Measurements from ENCODE around the gene PTPRN2. TPM values are rescaled to one million over a fixed set of nuclear protein-coding genes. Genes with fewer than 3 reads are reported as not detected.

Gene PTPRN2
- polyA plus RNA-seq, 2 donors: 0.37 to 0.40 TPM

- H3K36me3 ChIP-seq (ENCODE audit: control insufficient read depth in 2 of 2, insufficient read depth in 2 of 2, low read length in 1 of 2): no peaks in the 10 kb centered on the region
- 89 to 90% methylated on average over 28 of the region's 28 CpGs for WGBS, 2 donors
- H3K4me1 ChIP-seq (ENCODE audit: control insufficient read depth in 2 of 2, insufficient read depth in 2 of 2, low read length in 1 of 2): peaks cover 3 to 6% of the 10 kb centered on the region in 2 donors
- peaks cover 0 to 3% of the 10 kb centered on the region in 2 donors for H3K9me3 ChIP-seq (ENCODE audit: control insufficient read depth in 2 of 2, insufficient read depth in 1 of 2, low read depth in 1 of 2, low read length in 1 of 2)
- H3K4me3 ChIP-seq (ENCODE audit: low read depth in 1 of 2, low read length in 2 of 2): no peak overlapping the region
- H3K27ac ChIP-seq (ENCODE audit: low read depth in 2 of 2, low read length in 1 of 2): no peak overlapping the region
- H3K27me3 ChIP-seq (ENCODE audit: control insufficient read depth in 1 of 2, insufficient read depth in 2 of 2, low read length in 2 of 2): no peaks in the 10 kb centered on the region
Measured at GRCh38 chr7:158321056-158321700, 266.4 kb downstream of the PTPRN2 start.

- peaks cover 0 to 3% of the 10 kb centered on the region in 2 donors for H3K9me3 ChIP-seq (ENCODE audit: control insufficient read depth in 2 of 2, insufficient read depth in 1 of 2, low read depth in 1 of 2, low read length in 1 of 2)
- peaks cover 2 to 3% of the 10 kb centered on the region in 2 donors for H3K4me1 ChIP-seq (ENCODE audit: control insufficient read depth in 2 of 2, insufficient read depth in 2 of 2, low read length in 1 of 2)
- H3K27ac ChIP-seq (ENCODE audit: low read depth in 2 of 2, low read length in 1 of 2): no peak overlapping the region
- H3K27me3 ChIP-seq (ENCODE audit: control insufficient read depth in 1 of 2, insufficient read depth in 2 of 2, low read length in 2 of 2): no peaks in the 10 kb centered on the region
- 87 to 90% methylated on average over 27 of the region's 27 CpGs for WGBS, 2 donors
- H3K4me3 ChIP-seq (ENCODE audit: low read depth in 1 of 2, low read length in 2 of 2): no peak overlapping the region
- no peaks in the 10 kb centered on the region for H3K36me3 ChIP-seq (ENCODE audit: control insufficient read depth in 2 of 2, insufficient read depth in 2 of 2, low read length in 1 of 2)
Measured at GRCh38 chr7:158320328-158320727, 267.3 kb downstream of the PTPRN2 start.

GRCh38 chr7:158318511-158318913 is 269.1 kb downstream of the PTPRN2 start:
- Histone ChIP-seq H3K27me3 (ENCODE audit: control insufficient read depth in 1 of 2, insufficient read depth in 2 of 2, low read length in 2 of 2) (no peaks in the 10 kb centered on the region), H3K9me3 (ENCODE audit: control insufficient read depth in 2 of 2, insufficient read depth in 1 of 2, low read depth in 1 of 2, low read length in 1 of 2) (peaks cover 0 to 3% of the 10 kb centered on the region in 2 donors), H3K27ac (ENCODE audit: low read depth in 2 of 2, low read length in 1 of 2) (no peak overlapping the region), H3K4me3 (ENCODE audit: low read depth in 1 of 2, low read length in 2 of 2) (no peak overlapping the region), H3K4me1 (ENCODE audit: control insufficient read depth in 2 of 2, insufficient read depth in 2 of 2, low read length in 1 of 2) (no peaks in the 10 kb centered on the region), H3K36me3 (ENCODE audit: control insufficient read depth in 2 of 2, insufficient read depth in 2 of 2, low read length in 1 of 2) (no peaks in the 10 kb centered on the region)
- WGBS, 2 donors: 88 to 90% methylated on average over 22 of the region's 22 CpGs

GRCh38 chr7:158317238-158318205 is 270.1 kb downstream of the PTPRN2 start:
- H3K4me3 ChIP-seq (ENCODE audit: low read depth in 1 of 2, low read length in 2 of 2): no peak overlapping the region
- H3K9me3 ChIP-seq (ENCODE audit: control insufficient read depth in 2 of 2, insufficient read depth in 1 of 2, low read depth in 1 of 2, low read length in 1 of 2): peaks cover 0 to 3% of the 10 kb centered on the region in 2 donors
- 51 to 53% methylated on average over 59 of the region's 59 CpGs for WGBS, 2 donors
- no peaks in the 10 kb centered on the region for H3K36me3 ChIP-seq (ENCODE audit: control insufficient read depth in 2 of 2, insufficient read depth in 2 of 2, low read length in 1 of 2)
- no peaks in the 10 kb centered on the region for H3K27me3 ChIP-seq (ENCODE audit: control insufficient read depth in 1 of 2, insufficient read depth in 2 of 2, low read length in 2 of 2)
- H3K4me1 ChIP-seq (ENCODE audit: control insufficient read depth in 2 of 2, insufficient read depth in 2 of 2, low read length in 1 of 2): no peaks in the 10 kb centered on the region
- H3K27ac ChIP-seq (ENCODE audit: low read depth in 2 of 2, low read length in 1 of 2): no peak overlapping the region

- Histone ChIP-seq H3K4me3 (ENCODE audit: low read depth in 1 of 2, low read length in 2 of 2) (no peak overlapping the region), H3K27ac (ENCODE audit: low read depth in 2 of 2, low read length in 1 of 2) (no peak overlapping the region), H3K27me3 (ENCODE audit: control insufficient read depth in 1 of 2, insufficient read depth in 2 of 2, low read length in 2 of 2) (no peaks in the 10 kb centered on the region), H3K9me3 (ENCODE audit: control insufficient read depth in 2 of 2, insufficient read depth in 1 of 2, low read depth in 1 of 2, low read length in 1 of 2) (peaks cover 0 to 6% of the 10 kb centered on the region in 2 donors), H3K4me1 (ENCODE audit: control insufficient read depth in 2 of 2, insufficient read depth in 2 of 2, low read length in 1 of 2) (no peaks in the 10 kb centered on the region), H3K36me3 (ENCODE audit: control insufficient read depth in 2 of 2, insufficient read depth in 2 of 2, low read length in 1 of 2) (no peaks in the 10 kb centered on the region)
- WGBS, 2 donors: 89 to 91% methylated on average over 35 of the region's 35 CpGs
Measured at GRCh38 chr7:158316466-158317031, 271.1 kb downstream of the PTPRN2 start.

- H3K9me3 ChIP-seq (ENCODE audit: control insufficient read depth in 2 of 2, insufficient read depth in 1 of 2, low read depth in 1 of 2, low read length in 1 of 2): peaks cover 0 to 6% of the 10 kb centered on the region in 2 donors
- no peak overlapping the region for H3K4me3 ChIP-seq (ENCODE audit: low read depth in 1 of 2, low read length in 2 of 2)
- H3K36me3 ChIP-seq (ENCODE audit: control insufficient read depth in 2 of 2, insufficient read depth in 2 of 2, low read length in 1 of 2): no peaks in the 10 kb centered on the region
- WGBS, 2 donors: 92 to 95% methylated on average over 11 of the region's 11 CpGs
- no peaks in the 10 kb centered on the region for H3K4me1 ChIP-seq (ENCODE audit: control insufficient read depth in 2 of 2, insufficient read depth in 2 of 2, low read length in 1 of 2)
- no peak overlapping the region for H3K27ac ChIP-seq (ENCODE audit: low read depth in 2 of 2, low read length in 1 of 2)
- no peaks in the 10 kb centered on the region for H3K27me3 ChIP-seq (ENCODE audit: control insufficient read depth in 1 of 2, insufficient read depth in 2 of 2, low read length in 2 of 2)
Measured at GRCh38 chr7:158315881-158316280, 271.7 kb downstream of the PTPRN2 start.

- Histone ChIP-seq H3K27me3 (ENCODE audit: control insufficient read depth in 1 of 2, insufficient read depth in 2 of 2, low read length in 2 of 2) (no peaks in the 10 kb centered on the region), H3K4me3 (ENCODE audit: low read depth in 1 of 2, low read length in 2 of 2) (no peak overlapping the region), H3K36me3 (ENCODE audit: control insufficient read depth in 2 of 2, insufficient read depth in 2 of 2, low read length in 1 of 2) (no peaks in the 10 kb centered on the region), H3K27ac (ENCODE audit: low read depth in 2 of 2, low read length in 1 of 2) (no peak overlapping the region), H3K4me1 (ENCODE audit: control insufficient read depth in 2 of 2, insufficient read depth in 2 of 2, low read length in 1 of 2) (no peaks in the 10 kb centered on the region), H3K9me3 (ENCODE audit: control insufficient read depth in 2 of 2, insufficient read depth in 1 of 2, low read depth in 1 of 2, low read length in 1 of 2) (peaks cover 0 to 5% of the 10 kb centered on the region in 2 donors)
- WGBS, 2 donors: 92% methylated on average over 11 of the region's 11 CpGs
Measured at GRCh38 chr7:158315326-158315725, 272.3 kb downstream of the PTPRN2 start.

GRCh38 chr7:158314394-158314793 is 273.2 kb downstream of the PTPRN2 start:
- no peaks in the 10 kb centered on the region for H3K4me1 ChIP-seq (ENCODE audit: control insufficient read depth in 2 of 2, insufficient read depth in 2 of 2, low read length in 1 of 2)
- 92 to 95% methylated on average over 15 of the region's 15 CpGs for WGBS, 2 donors
- H3K9me3 ChIP-seq (ENCODE audit: control insufficient read depth in 2 of 2, insufficient read depth in 1 of 2, low read depth in 1 of 2, low read length in 1 of 2): peaks cover 0 to 3% of the 10 kb centered on the region in 2 donors
- no peaks in the 10 kb centered on the region for H3K36me3 ChIP-seq (ENCODE audit: control insufficient read depth in 2 of 2, insufficient read depth in 2 of 2, low read length in 1 of 2)
- no peak overlapping the region for H3K4me3 ChIP-seq (ENCODE audit: low read depth in 1 of 2, low read length in 2 of 2)
- no peak overlapping the region for H3K27ac ChIP-seq (ENCODE audit: low read depth in 2 of 2, low read length in 1 of 2)
- no peaks in the 10 kb centered on the region for H3K27me3 ChIP-seq (ENCODE audit: control insufficient read depth in 1 of 2, insufficient read depth in 2 of 2, low read length in 2 of 2)

GRCh38 chr7:158313931-158314330 is 273.7 kb downstream of the PTPRN2 start:
- H3K36me3 ChIP-seq (ENCODE audit: control insufficient read depth in 2 of 2, insufficient read depth in 2 of 2, low read length in 1 of 2): no peaks in the 10 kb centered on the region
- no peaks in the 10 kb centered on the region for H3K4me1 ChIP-seq (ENCODE audit: control insufficient read depth in 2 of 2, insufficient read depth in 2 of 2, low read length in 1 of 2)
- WGBS, 2 donors: 93 to 96% methylated on average over 10 of the region's 10 CpGs

More at GRCh38 chr7:158313931-158314330, 273.7 kb downstream of the PTPRN2 start:
- H3K27ac ChIP-seq (ENCODE audit: low read depth in 2 of 2, low read length in 1 of 2): no peak overlapping the region
- peaks cover 0 to 3% of the 10 kb centered on the region in 2 donors for H3K9me3 ChIP-seq (ENCODE audit: control insufficient read depth in 2 of 2, insufficient read depth in 1 of 2, low read depth in 1 of 2, low read length in 1 of 2)
- no peaks in the 10 kb centered on the region for H3K27me3 ChIP-seq (ENCODE audit: control insufficient read depth in 1 of 2, insufficient read depth in 2 of 2, low read length in 2 of 2)
- no peak overlapping the region for H3K4me3 ChIP-seq (ENCODE audit: low read depth in 1 of 2, low read length in 2 of 2)
